ENCODE data around the gene PIK3CD. TPM values are rescaled to one million over a fixed set of nuclear protein-coding genes. Genes with fewer than 3 reads are reported as not detected.

PIK3CD gene
- total RNA-seq, 2 experiments from 2014 or later = 13.6 to 37.1 TPM

DNA sequence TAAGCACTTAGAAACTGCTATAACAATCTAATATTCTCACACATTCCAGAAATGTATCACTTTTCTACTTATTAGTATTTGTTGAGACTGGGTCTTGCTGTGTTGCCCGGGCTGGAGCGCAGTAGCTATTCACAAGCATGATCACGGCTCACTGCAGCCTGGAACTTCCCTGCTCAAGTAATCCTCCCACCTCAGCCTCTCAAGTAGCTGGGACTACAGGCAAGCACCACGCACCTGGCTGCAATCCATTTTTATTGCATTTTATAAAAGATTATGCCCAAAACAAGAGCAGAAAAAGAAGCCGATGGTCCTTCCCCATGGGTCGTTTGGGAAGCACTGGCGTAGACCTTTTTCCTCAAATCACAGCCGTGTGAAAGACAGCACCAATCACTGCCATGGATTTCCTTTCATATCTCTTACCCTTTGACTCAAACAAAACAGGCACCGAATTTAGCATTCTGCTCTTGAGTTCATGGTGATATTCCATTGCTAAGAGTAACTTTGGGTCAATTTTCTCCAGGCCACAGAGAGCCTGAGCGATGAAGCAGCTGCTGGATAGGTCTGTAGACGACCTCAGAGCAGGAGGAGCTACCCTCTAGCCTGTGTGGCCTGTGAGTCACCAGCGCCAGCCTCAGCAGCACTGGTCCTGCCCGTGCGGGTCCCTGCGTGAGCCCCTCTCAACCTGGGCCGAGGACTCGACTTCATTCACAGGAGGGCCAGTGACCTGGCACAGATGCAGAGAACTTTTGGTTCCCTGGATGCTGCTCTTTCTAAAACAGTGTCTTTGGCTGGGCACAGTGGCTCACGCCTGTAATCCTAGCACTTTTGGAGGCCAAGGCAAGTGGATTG lies 80.8 kb downstream of the PIK3CD start:
- TF ChIP-seq EZH2phosphoT487 (IDR thresholded peaks at IDR 0.05; ENCODE audit: borderline replicate concordance, low read depth, low read length) = no peak
- TF ChIP-seq, protein P1, sequence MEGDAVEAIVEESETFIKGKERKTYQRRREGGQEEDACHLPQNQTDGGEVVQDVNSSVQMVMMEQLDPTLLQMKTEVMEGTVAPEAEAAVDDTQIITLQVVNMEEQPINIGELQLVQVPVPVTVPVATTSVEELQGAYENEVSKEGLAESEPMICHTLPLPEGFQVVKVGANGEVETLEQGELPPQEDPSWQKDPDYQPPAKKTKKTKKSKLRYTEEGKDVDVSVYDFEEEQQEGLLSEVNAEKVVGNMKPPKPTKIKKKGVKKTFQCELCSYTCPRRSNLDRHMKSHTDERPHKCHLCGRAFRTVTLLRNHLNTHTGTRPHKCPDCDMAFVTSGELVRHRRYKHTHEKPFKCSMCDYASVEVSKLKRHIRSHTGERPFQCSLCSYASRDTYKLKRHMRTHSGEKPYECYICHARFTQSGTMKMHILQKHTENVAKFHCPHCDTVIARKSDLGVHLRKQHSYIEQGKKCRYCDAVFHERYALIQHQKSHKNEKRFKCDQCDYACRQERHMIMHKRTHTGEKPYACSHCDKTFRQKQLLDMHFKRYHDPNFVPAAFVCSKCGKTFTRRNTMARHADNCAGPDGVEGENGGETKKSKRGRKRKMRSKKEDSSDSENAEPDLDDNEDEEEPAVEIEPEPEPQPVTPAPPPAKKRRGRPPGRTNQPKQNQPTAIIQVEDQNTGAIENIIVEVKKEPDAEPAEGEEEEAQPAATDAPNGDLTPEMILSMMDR (conservative IDR thresholded peaks at IDR 0.05; ENCODE audit: low read length) = no peak
- no peaks in the 10 kb centered on the region for H4K20me1 ChIP-seq (ENCODE audit: insufficient read depth, low read length)
- H2AFZ ChIP-seq (ENCODE audit: low read length) = no peak overlapping the region
- H3K9me3 ChIP-seq (ENCODE audit: low read length) = no peaks in the 10 kb centered on the region
- DNase-seq (ENCODE audit: low spot score) = no peak
- ChIA-PET CTCF (ENCODE audit: unreplicated experiment) (interaction anchor here (0.6 kb wide), 1 partner anchor 103 kb away, joined by 3 read pairs; no protein-coding TSS in a partner anchor), POLR2A (interaction anchor here (0.6 to 1.0 kb wide), 2 partner anchors 29 to 655 kb away, joined by 3 read pairs; no protein-coding TSS in a partner anchor)
- no peak overlapping the region for H3K4me2 ChIP-seq (ENCODE audit: low read length)
- H3K9me2 ChIP-seq (ENCODE audit: insufficient read depth, low read length) = no peaks in the 10 kb centered on the region
- BruUV-seq (replicated peaks) = no TSS peak
- intact Hi-C loops (cut with micrococcal nuclease; ENCODE audit: unreplicated experiment) = no loop called here
- no peak overlapping the region for H3K27ac ChIP-seq (ENCODE audit: low read depth, low read length, poor library complexity, severe bottlenecking)
- peaks cover 94% of the 10 kb centered on the region for H3K36me3 ChIP-seq (ENCODE audit: insufficient read depth, low read length)
- H3K4me3 ChIP-seq (ENCODE audit: low read depth, low read length, poor library complexity, severe bottlenecking) = no peak overlapping the region
- no peaks in the 10 kb centered on the region for H3K79me2 ChIP-seq (ENCODE audit: insufficient read depth, low read depth, low read length)
- peaks cover 7% of the 10 kb centered on the region for H3K4me1 ChIP-seq (ENCODE audit: insufficient read depth, low read length, poor library complexity, severe bottlenecking)

DNA sequence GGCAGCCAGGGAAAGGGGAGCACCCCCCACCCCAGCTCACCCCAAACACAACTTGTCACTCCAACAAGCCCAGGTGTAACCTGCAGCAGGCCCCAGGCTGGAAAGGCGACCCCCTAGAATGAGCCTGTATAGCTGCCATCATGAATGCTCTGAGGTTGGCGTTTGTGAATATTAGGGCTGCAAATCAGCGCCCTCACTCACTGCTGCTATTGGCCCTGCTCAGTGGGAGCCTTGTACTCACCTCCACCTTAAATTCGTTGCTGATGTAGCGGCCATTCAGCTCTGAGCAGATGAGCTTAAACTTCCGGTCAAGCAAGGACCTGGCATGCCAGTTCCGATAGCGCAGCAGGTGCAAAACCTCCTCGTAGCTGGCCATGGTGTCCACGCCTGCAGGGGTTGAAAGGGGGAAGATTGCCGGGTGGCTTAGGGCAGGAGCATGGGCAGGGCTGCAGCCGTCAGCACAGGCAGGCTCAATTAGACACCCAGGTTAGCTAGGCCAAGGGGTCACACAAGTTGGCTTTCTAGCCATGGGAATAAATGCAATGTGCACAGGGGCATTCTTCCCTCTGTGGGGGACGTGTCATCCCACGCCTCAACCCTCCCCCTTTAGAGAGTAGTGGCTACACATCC lies 81.7 kb downstream of the PIK3CD start:
- TF ChIP-seq EZH2phosphoT487 (IDR thresholded peaks at IDR 0.05; ENCODE audit: borderline replicate concordance, low read depth, low read length) = no peak
- TF ChIP-seq, protein P1 (conservative IDR thresholded peaks at IDR 0.05; ENCODE audit: low read length) = no peak
- Histone ChIP-seq H3K27ac (ENCODE audit: low read depth, low read length, poor library complexity, severe bottlenecking) (no peak overlapping the region), H2AFZ (ENCODE audit: low read length) (no peak overlapping the region), H3K9me2 (ENCODE audit: insufficient read depth, low read length) (no peaks in the 10 kb centered on the region), H3K9me3 (ENCODE audit: low read length) (no peaks in the 10 kb centered on the region), H3K79me2 (ENCODE audit: insufficient read depth, low read depth, low read length) (no peaks in the 10 kb centered on the region), H3K4me3 (ENCODE audit: low read depth, low read length, poor library complexity, severe bottlenecking) (no peak overlapping the region), H3K36me3 (ENCODE audit: insufficient read depth, low read length) (peaks cover 96% of the 10 kb centered on the region), H3K4me2 (ENCODE audit: low read length) (no peak overlapping the region), H4K20me1 (ENCODE audit: insufficient read depth, low read length) (no peaks in the 10 kb centered on the region), H3K4me1 (ENCODE audit: insufficient read depth, low read length, poor library complexity, severe bottlenecking) (peaks cover 7% of the 10 kb centered on the region)
- POLR2A ChIA-PET = interaction anchor here (0.6 to 1.0 kb wide), 2 partner anchors 28 to 208 kb away, joined by 3 to 4 read pairs; no protein-coding TSS in a partner anchor
- intact Hi-C loops (cut with micrococcal nuclease; ENCODE audit: unreplicated experiment) = no loop called here
- CTCF ChIA-PET (ENCODE audit: unreplicated experiment) = interaction anchor here (0.6 kb wide), 1 partner anchor 104 kb away, joined by 3 read pairs; no protein-coding TSS in a partner anchor
- BruUV-seq (replicated peaks) = no TSS peak
- no peak for DNase-seq (ENCODE audit: low spot score)
